ENCODE data around the gene CD63. TPM values are rescaled to one million over a fixed set of nuclear protein-coding genes. Genes with fewer than 3 reads are reported as not detected.
A peak's percentile ranks its signal among the peaks of the same experiment; 100 is the strongest.

The CD63 gene
- total and polyA plus RNA-seq, 2 of the 4 experiments (the other 2 are of a cell fraction) = 995 to 1,398 TPM

DNA sequence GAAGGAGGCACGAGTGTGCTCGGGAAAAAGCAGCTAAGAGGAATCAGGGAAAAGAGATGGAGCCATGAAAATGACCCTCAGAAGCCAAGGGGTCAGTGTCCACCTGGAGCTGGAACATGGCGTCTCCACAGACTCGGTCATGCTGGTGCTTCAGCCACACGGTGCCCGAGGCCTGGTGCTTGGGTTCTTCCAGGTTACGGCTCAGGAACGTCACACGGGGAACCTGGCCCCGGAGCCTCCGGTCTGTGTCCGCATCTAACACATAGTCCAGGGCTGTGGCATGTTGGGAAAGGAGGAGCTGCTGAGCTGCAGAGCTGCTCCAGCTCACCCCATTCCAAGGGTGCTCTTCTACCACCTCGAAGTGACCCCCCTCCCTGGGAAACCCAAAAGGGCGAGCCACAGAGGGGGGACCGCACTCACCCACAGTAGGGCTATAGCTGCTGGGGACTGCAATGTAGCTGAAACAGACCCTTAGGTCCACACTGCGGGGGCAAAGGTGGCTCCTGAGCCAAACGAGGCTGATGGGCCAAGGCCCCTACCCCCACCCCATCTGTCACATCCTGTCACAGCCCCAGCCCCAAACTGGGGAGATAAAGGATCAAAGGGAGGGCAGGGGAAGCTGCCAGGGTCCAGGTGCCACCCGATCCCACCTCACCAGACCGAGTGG is 31.9 kb downstream of the CD63 start:
- in situ Hi-C loops (cut with MboI; ENCODE audit: low sequenced_read_pairs) = no loop called here
- TF ChIP-seq RFX5 (IDR thresholded peaks at IDR 0.05; ENCODE audit: low read depth, low read length) = no peak
- no peak for TF ChIP-seq MXI1 (IDR thresholded peaks at IDR 0.05; ENCODE audit: borderline replicate concordance, low read depth, low read length)
- no peak for TF ChIP-seq MAZ (IDR thresholded peaks at IDR 0.05; ENCODE audit: borderline replicate concordance, low read depth, low read length)
- TF ChIP-seq CEBPB (IDR thresholded peaks at IDR 0.05; ENCODE audit: low read depth, low read length) = no peak
- no peak for TF ChIP-seq CHD1 (IDR thresholded peaks at IDR 0.05; ENCODE audit: low read depth, low read length)
- TF ChIP-seq ELK1 (IDR thresholded peaks at IDR 0.05; ENCODE audit: borderline replicate concordance, low read depth, low read length) = no peak
- no peak for TF ChIP-seq BHLHE40 (IDR thresholded peaks at IDR 0.05; ENCODE audit: low read depth, low read length)
- no peak for TF ChIP-seq MAFK (IDR thresholded peaks at IDR 0.05; ENCODE audit: low read depth, low read length)
- TF ChIP-seq, protein P1, sequence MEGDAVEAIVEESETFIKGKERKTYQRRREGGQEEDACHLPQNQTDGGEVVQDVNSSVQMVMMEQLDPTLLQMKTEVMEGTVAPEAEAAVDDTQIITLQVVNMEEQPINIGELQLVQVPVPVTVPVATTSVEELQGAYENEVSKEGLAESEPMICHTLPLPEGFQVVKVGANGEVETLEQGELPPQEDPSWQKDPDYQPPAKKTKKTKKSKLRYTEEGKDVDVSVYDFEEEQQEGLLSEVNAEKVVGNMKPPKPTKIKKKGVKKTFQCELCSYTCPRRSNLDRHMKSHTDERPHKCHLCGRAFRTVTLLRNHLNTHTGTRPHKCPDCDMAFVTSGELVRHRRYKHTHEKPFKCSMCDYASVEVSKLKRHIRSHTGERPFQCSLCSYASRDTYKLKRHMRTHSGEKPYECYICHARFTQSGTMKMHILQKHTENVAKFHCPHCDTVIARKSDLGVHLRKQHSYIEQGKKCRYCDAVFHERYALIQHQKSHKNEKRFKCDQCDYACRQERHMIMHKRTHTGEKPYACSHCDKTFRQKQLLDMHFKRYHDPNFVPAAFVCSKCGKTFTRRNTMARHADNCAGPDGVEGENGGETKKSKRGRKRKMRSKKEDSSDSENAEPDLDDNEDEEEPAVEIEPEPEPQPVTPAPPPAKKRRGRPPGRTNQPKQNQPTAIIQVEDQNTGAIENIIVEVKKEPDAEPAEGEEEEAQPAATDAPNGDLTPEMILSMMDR (conservative IDR thresholded peaks at IDR 0.05; ENCODE audit: low read depth, low read length) = no peak
- TF ChIP-seq NFE2L2 (IDR thresholded peaks at IDR 0.05; ENCODE audit: low read depth, low read length) = no peak
- no peak for TF ChIP-seq SMC3 (IDR thresholded peaks at IDR 0.05; ENCODE audit: low read depth, low read length)
- TF ChIP-seq, protein P2, sequence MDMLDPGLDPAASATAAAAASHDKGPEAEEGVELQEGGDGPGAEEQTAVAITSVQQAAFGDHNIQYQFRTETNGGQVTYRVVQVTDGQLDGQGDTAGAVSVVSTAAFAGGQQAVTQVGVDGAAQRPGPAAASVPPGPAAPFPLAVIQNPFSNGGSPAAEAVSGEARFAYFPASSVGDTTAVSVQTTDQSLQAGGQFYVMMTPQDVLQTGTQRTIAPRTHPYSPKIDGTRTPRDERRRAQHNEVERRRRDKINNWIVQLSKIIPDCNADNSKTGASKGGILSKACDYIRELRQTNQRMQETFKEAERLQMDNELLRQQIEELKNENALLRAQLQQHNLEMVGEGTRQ (IDR thresholded peaks at IDR 0.05; ENCODE audit: low read depth, low read length) = no peak
- no peak for TF ChIP-seq RAD21 (IDR thresholded peaks at IDR 0.05; ENCODE audit: low read length)
- TF ChIP-seq FOS (IDR thresholded peaks at IDR 0.05; ENCODE audit: low read depth, low read length) = no peak
- no peak for TF ChIP-seq RCOR1 (IDR thresholded peaks at IDR 0.05; ENCODE audit: insufficient replicate concordance, low read length)
- no peak for TF ChIP-seq POLR2A (IDR thresholded peaks at IDR 0.05; ENCODE audit: low read depth, low read length)

More for the DNA sequence above, 31.9 kb downstream of the CD63 start:
- no TSS peak for BruUV-seq (replicated peaks)
- no peak for ATAC-seq (ENCODE audit: low read depth)
- peaks cover 22% of the 10 kb centered on the region for H3K27me3 ChIP-seq (ENCODE audit: control insufficient read depth, insufficient read depth, low read length)
- peak overlapping the region; percentile 40 for H2AFZ ChIP-seq (replicated peaks; ENCODE audit: low read length, poor library complexity)
- no peak overlapping the region for H3K27ac ChIP-seq (ENCODE audit: insufficient read depth, low read length)
- dilution Hi-C loops (cut with HindIII; ENCODE audit: low sequenced_read_pairs, unreplicated experiment) = no loop called here
- no peak for DNase-seq
- no peak overlapping the region for H2BK120ac ChIP-seq (ENCODE audit: low read depth, low read length)
- intact Hi-C loops (cut with micrococcal nuclease) = no loop called here
- no peaks in the 10 kb centered on the region for H4K20me1 ChIP-seq (ENCODE audit: insufficient read depth, low read length)
- 74% methylated on average over 4 of the region's 19 CpGs; no CpG with 5 or more reads in 1 of the 2 experiments for WGBS, 2 experiments (ENCODE audit: extremely low coverage in 2 of 2, insufficient read length in 1 of 2)
- no peaks in the 10 kb centered on the region for H3K36me3 ChIP-seq (ENCODE audit: control insufficient read depth, insufficient read depth, low read length)
- no peaks in the 10 kb centered on the region for H3K9me1 ChIP-seq (ENCODE audit: insufficient read depth, low read length)
- H4K8ac ChIP-seq (ENCODE audit: low read depth in 2 of 2, low read length in 2 of 2) = no peak overlapping the region
- no peak overlapping the region for H2BK15ac ChIP-seq (ENCODE audit: low read depth, low read length)
- POLR2A ChIA-PET (ENCODE audit: unreplicated experiment) = no interaction called here
- no peak overlapping the region for H3K4me2 ChIP-seq (ENCODE audit: low read depth, low read length)
- no peak overlapping the region for H3K56ac ChIP-seq (ENCODE audit: extremely low read depth, insufficient read depth, low read length)
- no peak overlapping the region for H3K9ac ChIP-seq (ENCODE audit: low read depth, low read length)
- H4K5ac ChIP-seq (ENCODE audit: low read depth, low read length) = no peak overlapping the region
- H2BK20ac ChIP-seq (ENCODE audit: low read depth, low read length) = no peak overlapping the region
- no peak overlapping the region for H3K18ac ChIP-seq (ENCODE audit: low read depth, low read length)
- no peaks in the 10 kb centered on the region for H3K9me3 ChIP-seq (ENCODE audit: control insufficient read depth, insufficient read depth, low read length)
- no peak overlapping the region for H3K4ac ChIP-seq (ENCODE audit: low read depth, low read length)
- H2BK5ac ChIP-seq (ENCODE audit: low read depth, low read length, poor library complexity, severe bottlenecking) = no peak overlapping the region
- H2AK9ac ChIP-seq (replicated peaks; ENCODE audit: low read depth, low read length, poor library complexity) = no peak overlapping the region
- CTCF ChIA-PET = interaction anchor here (1.6 kb wide), 1 partner anchor 9 kb away, joined by 3 read pairs; no protein-coding TSS in a partner anchor
- no peaks in the 10 kb centered on the region for H3K79me1 ChIP-seq (ENCODE audit: low read depth in 1 of 2, low read length in 2 of 2)
- peaks cover 2% of the 10 kb centered on the region; the same call in 1 of the 2 replicates for H3K4me1 ChIP-seq (ENCODE audit: control insufficient read depth, insufficient read depth, low read length)
- no peak overlapping the region for H2AK5ac ChIP-seq (ENCODE audit: low read depth, low read length)
- H3K14ac ChIP-seq (replicated peaks; ENCODE audit: low read depth, low read length) = no peak overlapping the region
- no peak overlapping the region for H4K91ac ChIP-seq (ENCODE audit: insufficient read depth, low read depth, low read length)
- H3K23ac ChIP-seq (ENCODE audit: low read depth, low read length) = no peak overlapping the region
- H3K4me3 ChIP-seq (ENCODE audit: insufficient read depth, low read depth, low read length) = no peak overlapping the region
